AG09309 (cell line): ENCODE results near the gene IDUA.

Source experiments
- DNase-seq: peaks from one replicate; pipeline ENCODE4 v3.0.0-alpha.2; 2010; ENCODE audit warnings: low read depth
- H3K4me3 ChIP-seq: 2 replicates; pipeline ENCODE4 v1.5.1; 2011; ENCODE audit warnings: mild to moderate bottlenecking, low read depth, low read length, moderate library complexity; ENCODE audit not compliant: control insufficient read depth
- CTCF ChIP-seq: IDR thresholded peaks from 2 replicates; pipeline ENCODE4 v1.5.1; 2011; ENCODE audit warnings: mild to moderate bottlenecking, low read depth, low read length, inconsistent platforms; ENCODE audit not compliant: insufficient read depth, control insufficient read depth; ENCODE audit errors: missing control alignments

IDUA gene

GRCh38 chr4:1011022-1011665, 24.3 kb downstream of the IDUA start, which contains the start of gene FGFRL1:
TSS of gene FGFRL1 (plus strand) at chr4:1011626. CDS start at chr4:1012486, 860 bp downstream.
- H3K4me3 ChIP-seq, result peak within 1 kb of the TSS; percentile 53
- peak; percentile 31 for DNase-seq
- no peak for TF ChIP-seq CTCF

GRCh38 chr4:1011666-1012033, 24.8 kb downstream of the IDUA start:
- peak overlapping the region; percentile 53 for H3K4me3 ChIP-seq
- no peak for TF ChIP-seq CTCF

GRCh38 chr4:1012034-1012739, 25.3 kb downstream of the IDUA start:
- no peak for TF ChIP-seq CTCF
- peak overlapping the region; percentile 53 for H3K4me3 ChIP-seq
- no peak for DNase-seq

More at GRCh38 chr4:1011666-1012033, 24.8 kb downstream of the IDUA start:
- no peak for DNase-seq

GRCh38 chr4:1013225-1014073, 26.6 kb downstream of the IDUA start:
- no peak for DNase-seq
- no peak for TF ChIP-seq CTCF
- no peak overlapping the region for H3K4me3 ChIP-seq

GRCh38 chr4:1014291-1015167, 27.7 kb downstream of the IDUA start:
- no peak overlapping the region for H3K4me3 ChIP-seq
- DNase-seq, result no peak
- no peak for TF ChIP-seq CTCF

- no peak for DNase-seq
- TF ChIP-seq CTCF, result no peak
These were observed 28.3 kb downstream of the IDUA start for GRCh38 chr4:1015179-1015578.

More at GRCh38 chr4:1015179-1015578, 28.3 kb downstream of the IDUA start:
- no peak overlapping the region for H3K4me3 ChIP-seq
